HepG2 (cell line): ENCODE measurements around the gene C14orf93. TPM values are rescaled to one million over a fixed set of nuclear protein-coding genes. Genes with fewer than 3 reads are reported as not detected.
A peak's percentile ranks its signal among the peaks of the same experiment; 100 is the strongest.

ENCODE experiments used
- ATF1 ChIP-seq: IDR thresholded peaks from 2 replicates; pipeline ENCODE4 v1.6.1; 2016; ENCODE audit warnings: mild to moderate bottlenecking, control low read depth
- BRD4 ChIP-seq: sonication (generic); formaldehyde crosslinking; IDR thresholded peaks from 2 replicates; pipeline ENCODE4 v1.4.0; 2020; ENCODE audit warnings: missing genetic modification reagents
- CHD4 ChIP-seq: fragments of 200-600 bp; sonication (generic); IDR thresholded peaks from 2 replicates; pipeline ENCODE4 v1.7.0; 2017; ENCODE audit warnings: mild to moderate bottlenecking, low read length, borderline replicate concordance
- CREB1 ChIP-seq, 2 experiments: fragments of 450-650 bp in 1 of 2; IDR thresholded peaks; 2 replicates each; pipeline ENCODE4 v1.6.1; 2016 to 2017; ENCODE audit warnings: control low read depth in 1 of 2, mild to moderate bottlenecking in 1 of 2, missing compliant biosample characterization in 1 of 2, missing genetic modification characterization in 1 of 2
- EED ChIP-seq: sonication (generic); formaldehyde crosslinking; IDR thresholded peaks from 2 replicates; pipeline ENCODE4 v1.5.0; 2020; ENCODE audit warnings: mild to moderate bottlenecking, missing genetic modification reagents
- KDM2A ChIP-seq: sonication (generic); formaldehyde crosslinking; IDR thresholded peaks from 2 replicates; pipeline ENCODE4 v1.4.0; 2020; ENCODE audit warnings: low read depth, missing genetic modification reagents, borderline replicate concordance
- MAX ChIP-seq: IDR thresholded peaks from 2 replicates; pipeline ENCODE4 v1.6.1; 2012; ENCODE audit warnings: inconsistent platforms
- NPAS2 ChIP-seq: sonication (generic); formaldehyde crosslinking; IDR thresholded peaks from 2 replicates; pipeline ENCODE4 v1.8.0; 2022; ENCODE audit warnings: mild to moderate bottlenecking, missing genetic modification reagents, borderline replicate concordance
- NRL ChIP-seq: sonication (generic); formaldehyde crosslinking; IDR thresholded peaks from 2 replicates; pipeline ENCODE4 v1.5.0; 2020; ENCODE audit warnings: missing genetic modification reagents, mild to moderate bottlenecking, moderate library complexity, borderline replicate concordance
- PRDM10 ChIP-seq: sonication (generic); formaldehyde crosslinking; IDR thresholded peaks from 2 replicates; pipeline ENCODE4 v1.4.0; 2020; ENCODE audit warnings: low read depth, missing genetic modification reagents
- SRSF9 ChIP-seq: fragments of 200-400 bp; formaldehyde crosslinking; IDR thresholded peaks from 2 replicates; pipeline ENCODE4 v1.6.1; 2018; ENCODE audit warnings: borderline replicate concordance, mild to moderate bottlenecking, low read depth, low read length; ENCODE audit not compliant: insufficient read depth, poor library complexity, severe bottlenecking
- TBL1XR1 ChIP-seq: fragments of 150-350 bp; IDR thresholded peaks from 2 replicates; pipeline ENCODE4 v1.6.1; 2014; ENCODE audit warnings: borderline replicate concordance, low read length; ENCODE audit not compliant: partially characterized antibody
- ZNF7 ChIP-seq: IDR thresholded peaks from 2 replicates; pipeline ENCODE4 v1.6.1; 2016; ENCODE audit warnings: missing biosample characterization, missing genetic modification reagents
- ZNF749 ChIP-seq: sonication (generic); formaldehyde crosslinking; IDR thresholded peaks from 2 replicates; pipeline ENCODE4 v1.8.0; 2022; ENCODE audit warnings: mild to moderate bottlenecking, missing genetic modification reagents, moderate library complexity, borderline replicate concordance
- polyA plus RNA-seq, 8 experiments: library from polyadenylated mRNA; depleted of rRNA in 3 of 8; stranded (reverse) in 7 of 8; unstranded in 1 of 8; fragments of >200 nt; fragmentation: Illumina TruSeq in 4 of 8; extraction: Trizol in 4 of 8; gene quantifications; 2 replicates each; pipeline versions ENCODE4 v1.2.1 to v1.2.3, GENCODE V29; 2011 to 2016; ENCODE audit warnings: low read depth in 4 of 8, missing spikeins in 1 of 8, mixed read lengths in 1 of 8; ENCODE audit not compliant: insufficient read depth in 1 of 8
- total RNA-seq, 5 experiments: library from RNA; depleted of rRNA; stranded (reverse); fragments of >200 nt; fragmentation: Illumina TruSeq; extraction: Trizol; gene quantifications; 2 replicates each; pipeline ENCODE4 v1.2.3, GENCODE V29; 2016; ENCODE audit warnings: low read depth in 1 of 5
- TF ChIP-seq, protein P1 (sequence below): sonication (generic); formaldehyde crosslinking; IDR thresholded peaks from 2 replicates; pipeline ENCODE4 v1.5.0; 2020; ENCODE audit warnings: missing genetic modification reagents, mild to moderate bottlenecking, borderline replicate concordance
- TF ChIP-seq, protein P2 (sequence below): IDR thresholded peaks from 2 replicates; pipeline ENCODE4 v1.6.1; 2016; ENCODE audit warnings: missing compliant biosample characterization, missing genetic modification reagents, borderline replicate concordance
- TF ChIP-seq, protein P3 (sequence below): sonication (generic); formaldehyde crosslinking; IDR thresholded peaks from 2 replicates; pipeline ENCODE4 v1.8.1; 2023; ENCODE audit warnings: mild to moderate bottlenecking, moderate library complexity, missing genetic modification reagents
- TF ChIP-seq, protein P4 (sequence below): sonication (generic); formaldehyde crosslinking; IDR thresholded peaks from 2 replicates; pipeline ENCODE4 v1.4.0; 2020; ENCODE audit warnings: missing genetic modification reagents

The C14orf93 gene
- total and polyA plus RNA-seq, 2 of the 13 experiments (the other 11 are each of a cell fraction or from before 2014, with no cell fraction given) = 11.4 to 22.5 TPM

DNA sequence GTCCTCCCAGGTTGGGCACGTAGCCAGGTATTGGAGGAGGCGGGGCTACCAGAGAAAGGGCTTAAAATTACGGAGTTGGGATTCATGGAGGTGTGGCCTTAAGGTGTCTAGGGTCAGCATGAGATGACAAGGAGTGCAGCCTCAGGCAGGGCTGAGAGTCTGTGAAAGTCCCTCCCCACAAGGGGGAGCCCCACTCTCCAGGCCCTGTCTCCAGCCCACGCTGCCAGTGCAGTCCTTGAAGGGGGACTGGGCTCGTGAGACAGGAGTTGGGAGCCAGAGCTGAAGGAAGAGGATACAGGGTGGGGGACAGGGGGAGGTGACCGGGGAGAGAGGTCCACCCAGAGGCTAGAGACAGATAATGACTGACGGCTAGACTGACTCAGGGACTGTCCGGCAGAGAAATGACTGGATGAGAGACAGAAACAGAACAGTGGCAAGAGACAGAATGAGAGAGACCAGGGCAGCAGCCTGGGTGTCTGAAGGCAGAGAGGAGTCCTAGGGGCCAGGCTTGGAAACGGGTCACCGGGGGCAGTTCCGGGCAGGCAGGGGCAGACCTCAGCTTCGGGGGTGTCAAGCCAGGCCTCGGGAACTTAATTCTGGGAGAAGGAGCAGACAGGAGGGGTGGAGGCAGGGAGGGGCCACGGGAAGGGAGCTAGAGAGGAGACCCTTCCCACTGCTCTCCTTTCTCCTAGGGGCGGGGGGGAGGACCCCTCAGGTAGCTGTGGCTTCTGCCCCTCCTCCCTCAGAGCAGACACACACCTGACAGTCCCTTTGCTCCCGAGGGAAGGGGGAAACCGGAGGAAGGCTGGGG is 46.4 kb upstream of the C14orf93 start (continued):
- TF ChIP-seq PRDM10 (CRISPR knock-in tag) (0 out of 2 replicates have a peak, but pooled peaks have one; percentile 55), NRL (no peak; the same call in 1 of the 2 replicates), KDM2A (CRISPR knock-in tag) (peak; percentile 90), EED (CRISPR knock-in tag) (peak; percentile 70; the same call in 1 of the 2 replicates), BRD4 (CRISPR knock-in tag) (no peak), NPAS2 (CRISPR knock-in tag) (no peak), CHD4 (no peak), ATF1 (no peak), CREB1 (IDR thresholded peaks at IDR 0.05) (no peak), CREB1 (CRISPR knock-in tag; IDR thresholded peaks at IDR 0.05) (no peak), ZNF749 (no peak), SRSF9 (no peak), ZNF7 (CRISPR knock-in tag) (no peak), TBL1XR1 (no peak), MAX (no peak)
- TF ChIP-seq, protein P1, sequence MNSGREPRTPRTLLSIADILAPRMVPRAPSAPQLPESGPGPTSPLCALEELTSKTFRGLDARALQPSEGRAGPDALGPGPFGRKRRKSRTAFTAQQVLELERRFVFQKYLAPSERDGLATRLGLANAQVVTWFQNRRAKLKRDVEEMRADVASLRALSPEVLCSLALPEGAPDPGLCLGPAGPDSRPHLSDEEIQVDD (CRISPR knock-in tag) = 0 out of 2 replicates have a peak, but pooled peaks have one; percentile 16
- TF ChIP-seq, protein P2, sequence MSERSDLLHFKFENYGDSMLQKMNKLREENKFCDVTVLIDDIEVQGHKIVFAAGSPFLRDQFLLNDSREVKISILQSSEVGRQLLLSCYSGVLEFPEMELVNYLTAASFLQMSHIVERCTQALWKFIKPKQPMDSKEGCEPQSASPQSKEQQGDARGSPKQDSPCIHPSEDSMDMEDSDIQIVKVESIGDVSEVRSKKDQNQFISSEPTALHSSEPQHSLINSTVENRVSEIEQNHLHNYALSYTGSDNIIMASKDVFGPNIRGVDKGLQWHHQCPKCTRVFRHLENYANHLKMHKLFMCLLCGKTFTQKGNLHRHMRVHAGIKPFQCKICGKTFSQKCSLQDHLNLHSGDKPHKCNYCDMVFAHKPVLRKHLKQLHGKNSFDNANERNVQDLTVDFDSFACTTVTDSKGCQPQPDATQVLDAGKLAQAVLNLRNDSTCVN (CRISPR knock-in tag) = peak; percentile 54
- TF ChIP-seq, protein P3, sequence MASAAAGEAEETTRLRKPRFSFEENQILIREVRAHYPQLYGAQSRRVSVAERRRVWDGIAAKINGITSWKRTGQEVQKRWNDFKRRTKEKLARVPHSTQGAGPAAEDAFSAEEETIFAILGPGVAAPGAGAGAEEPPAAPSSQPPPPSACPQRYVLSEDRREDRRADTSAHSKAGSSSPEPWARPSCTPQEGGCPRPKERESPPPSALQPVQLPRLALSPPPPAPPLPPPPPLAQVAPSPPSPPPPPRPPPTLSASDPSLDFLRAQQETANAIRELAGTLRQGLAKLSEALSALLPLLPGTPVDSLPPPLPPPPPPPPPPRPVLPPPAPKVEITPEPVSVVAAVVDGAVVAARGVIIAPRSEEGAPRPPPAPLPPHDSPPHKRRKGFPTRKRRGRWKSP (CRISPR knock-in tag) = 0 out of 2 replicates have a peak, but pooled peaks have one; percentile 69
- TF ChIP-seq, protein P4, sequence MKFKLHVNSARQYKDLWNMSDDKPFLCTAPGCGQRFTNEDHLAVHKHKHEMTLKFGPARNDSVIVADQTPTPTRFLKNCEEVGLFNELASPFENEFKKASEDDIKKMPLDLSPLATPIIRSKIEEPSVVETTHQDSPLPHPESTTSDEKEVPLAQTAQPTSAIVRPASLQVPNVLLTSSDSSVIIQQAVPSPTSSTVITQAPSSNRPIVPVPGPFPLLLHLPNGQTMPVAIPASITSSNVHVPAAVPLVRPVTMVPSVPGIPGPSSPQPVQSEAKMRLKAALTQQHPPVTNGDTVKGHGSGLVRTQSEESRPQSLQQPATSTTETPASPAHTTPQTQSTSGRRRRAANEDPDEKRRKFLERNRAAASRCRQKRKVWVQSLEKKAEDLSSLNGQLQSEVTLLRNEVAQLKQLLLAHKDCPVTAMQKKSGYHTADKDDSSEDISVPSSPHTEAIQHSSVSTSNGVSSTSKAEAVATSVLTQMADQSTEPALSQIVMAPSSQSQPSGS (CRISPR knock-in tag) = peak; percentile 66
